BLaER1 (cell line): ENCODE data around the gene POLK.

Experiments
- H3K27ac ChIP-seq: shearing (Covaris generic); formaldehyde crosslinking; 2 replicates; pipeline ENCODE4 v1.8.1; 2022
- H3K27me3 ChIP-seq: shearing (Covaris generic); formaldehyde crosslinking; 2 replicates; pipeline ENCODE4 v1.8.1; 2022
- H3K36me3 ChIP-seq: shearing (Covaris generic); formaldehyde crosslinking; 2 replicates; pipeline ENCODE4 v1.8.1; 2022
- H3K4me1 ChIP-seq: shearing (Covaris generic); formaldehyde crosslinking; 2 replicates; pipeline ENCODE4 v1.8.1; 2022
- H3K4me2 ChIP-seq: shearing (Covaris generic); formaldehyde crosslinking; 2 replicates; pipeline ENCODE4 v1.8.1; 2022
- H3K4me3 ChIP-seq: shearing (Covaris generic); formaldehyde crosslinking; 2 replicates; pipeline ENCODE4 v1.8.1; 2022
- H3K9ac ChIP-seq: shearing (Covaris generic); formaldehyde crosslinking; 2 replicates; pipeline ENCODE4 v1.8.1; 2022
- H3K9me3 ChIP-seq: shearing (Covaris generic); formaldehyde crosslinking; 2 replicates; pipeline ENCODE4 v1.8.1; 2022
- H4K20me1 ChIP-seq: shearing (Covaris generic); formaldehyde crosslinking; 2 replicates; pipeline ENCODE4 v1.8.1; 2022
- Cebpa-rat ChIP-seq: shearing (Covaris generic); IDR thresholded peaks from 2 replicates; pipeline ENCODE4 v1.8.1; 2022

POLK gene

DNA sequence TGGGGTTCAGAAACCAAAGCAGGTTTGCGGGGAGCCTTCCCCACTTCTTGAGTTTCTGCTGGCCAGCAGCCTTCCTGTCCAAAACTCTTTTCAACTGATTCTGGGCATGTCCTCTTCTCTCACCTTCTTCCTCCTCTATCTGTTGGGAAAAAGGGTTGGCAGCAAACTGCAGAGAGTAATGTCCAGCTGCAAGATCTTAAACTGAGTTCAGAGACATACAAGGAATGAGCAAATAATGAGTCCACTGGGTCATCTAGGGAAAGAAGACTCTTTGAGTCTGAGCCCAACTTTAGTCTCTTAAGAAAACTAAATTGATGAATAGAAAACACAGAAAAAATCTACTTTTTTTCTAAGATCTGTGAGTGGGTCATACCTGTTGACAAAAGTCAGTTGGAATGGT lies 116.1 kb downstream of the POLK start:
- Histone ChIP-seq H3K9me3 (no peaks in the 10 kb centered on the region), H3K36me3 (no peaks in the 10 kb centered on the region), H3K4me1 (no peaks in the 10 kb centered on the region), H3K4me3 (no peak overlapping the region), H3K27ac (no peak overlapping the region), H3K27me3 (no peaks in the 10 kb centered on the region), H3K4me2 (no peak overlapping the region), H3K9ac (no peak overlapping the region), H4K20me1 (no peaks in the 10 kb centered on the region)
- TF ChIP-seq Cebpa-rat, result no peak

DNA sequence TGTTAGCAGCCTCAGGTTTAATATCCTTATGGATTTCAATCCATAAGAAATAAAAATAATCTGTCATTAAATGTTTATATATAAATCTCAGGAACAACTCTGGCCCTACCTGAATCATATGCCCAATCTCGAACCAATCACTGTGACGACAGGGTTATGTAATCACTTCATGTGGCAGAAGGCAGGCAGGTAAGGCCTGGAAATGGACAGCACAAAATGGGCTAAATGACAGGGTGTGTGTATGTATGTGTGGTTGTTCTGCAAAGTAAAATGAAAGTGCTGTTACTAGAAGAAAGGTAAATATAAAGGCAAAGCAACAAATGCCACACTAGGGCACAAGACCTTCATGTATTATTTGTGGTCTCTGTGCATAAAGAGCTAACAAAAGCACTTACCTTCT lies 119.2 kb downstream of the POLK start:
- no peaks in the 10 kb centered on the region for H3K9me3 ChIP-seq
- no peaks in the 10 kb centered on the region for H3K27me3 ChIP-seq
- H4K20me1 ChIP-seq, result no peaks in the 10 kb centered on the region
- H3K9ac ChIP-seq, result no peak overlapping the region
- H3K4me3 ChIP-seq, result no peak overlapping the region
- H3K4me2 ChIP-seq, result no peak overlapping the region
- H3K27ac ChIP-seq, result no peak overlapping the region
- H3K36me3 ChIP-seq, result no peaks in the 10 kb centered on the region
- TF ChIP-seq Cebpa-rat, result no peak
- H3K4me1 ChIP-seq, result no peaks in the 10 kb centered on the region

- Histone ChIP-seq H3K27me3 (no peaks in the 10 kb centered on the region), H3K4me2 (no peak overlapping the region), H3K4me3 (no peak overlapping the region), H4K20me1 (no peaks in the 10 kb centered on the region), H3K9me3 (no peaks in the 10 kb centered on the region), H3K36me3 (no peaks in the 10 kb centered on the region), H3K27ac (no peak overlapping the region), H3K4me1 (no peaks in the 10 kb centered on the region), H3K9ac (no peak overlapping the region)
- TF ChIP-seq Cebpa-rat, result no peak
Observed at GRCh38 chr5:75632321-75632720, 120.6 kb downstream of the POLK start.

DNA sequence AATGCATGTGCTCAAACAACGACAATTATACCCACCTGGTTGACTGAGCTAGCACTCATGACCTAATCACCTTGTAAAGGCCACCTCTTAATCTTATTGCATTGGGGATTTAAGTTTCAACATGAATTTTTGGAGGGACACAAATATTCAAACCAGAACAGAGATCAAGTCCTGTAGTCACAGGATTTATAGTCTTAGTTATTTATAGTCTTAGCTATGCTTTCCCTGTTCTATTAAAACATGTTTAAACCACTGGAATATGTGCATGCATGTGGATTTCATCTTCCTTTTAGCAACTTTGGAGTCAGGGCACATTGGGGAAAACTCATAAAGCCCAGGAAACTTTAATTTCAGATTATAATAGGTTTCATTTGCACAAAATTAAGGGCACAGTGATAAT lies 126.3 kb downstream of the POLK start:
- no peaks in the 10 kb centered on the region for H3K27me3 ChIP-seq
- no peaks in the 10 kb centered on the region for H3K36me3 ChIP-seq
- H3K4me1 ChIP-seq, result no peaks in the 10 kb centered on the region
- no peak overlapping the region for H3K4me2 ChIP-seq
- H3K27ac ChIP-seq, result no peak overlapping the region
- TF ChIP-seq Cebpa-rat, result no peak
- no peaks in the 10 kb centered on the region for H4K20me1 ChIP-seq
- no peaks in the 10 kb centered on the region for H3K9me3 ChIP-seq
- no peak overlapping the region for H3K4me3 ChIP-seq
- H3K9ac ChIP-seq, result no peak overlapping the region

- H3K4me2 ChIP-seq, result no peak overlapping the region
- H3K9ac ChIP-seq, result no peak overlapping the region
- H3K9me3 ChIP-seq, result no peaks in the 10 kb centered on the region
- no peak for TF ChIP-seq Cebpa-rat
- no peak overlapping the region for H3K27ac ChIP-seq
- no peaks in the 10 kb centered on the region for H4K20me1 ChIP-seq
- no peaks in the 10 kb centered on the region for H3K36me3 ChIP-seq
- H3K27me3 ChIP-seq, result no peaks in the 10 kb centered on the region
- H3K4me1 ChIP-seq, result no peaks in the 10 kb centered on the region
- no peak overlapping the region for H3K4me3 ChIP-seq
Observed at GRCh38 chr5:75639535-75640311, 128.0 kb downstream of the POLK start.

GRCh38 chr5:75640395-75640794 lies 128.7 kb downstream of the POLK start:
- Histone ChIP-seq H3K9ac (no peak overlapping the region), H3K27ac (no peak overlapping the region), H3K4me3 (no peak overlapping the region), H3K27me3 (no peaks in the 10 kb centered on the region), H3K4me1 (no peaks in the 10 kb centered on the region), H3K4me2 (no peak overlapping the region), H3K36me3 (no peaks in the 10 kb centered on the region), H4K20me1 (no peaks in the 10 kb centered on the region), H3K9me3 (no peaks in the 10 kb centered on the region)
- TF ChIP-seq Cebpa-rat, result no peak

DNA sequence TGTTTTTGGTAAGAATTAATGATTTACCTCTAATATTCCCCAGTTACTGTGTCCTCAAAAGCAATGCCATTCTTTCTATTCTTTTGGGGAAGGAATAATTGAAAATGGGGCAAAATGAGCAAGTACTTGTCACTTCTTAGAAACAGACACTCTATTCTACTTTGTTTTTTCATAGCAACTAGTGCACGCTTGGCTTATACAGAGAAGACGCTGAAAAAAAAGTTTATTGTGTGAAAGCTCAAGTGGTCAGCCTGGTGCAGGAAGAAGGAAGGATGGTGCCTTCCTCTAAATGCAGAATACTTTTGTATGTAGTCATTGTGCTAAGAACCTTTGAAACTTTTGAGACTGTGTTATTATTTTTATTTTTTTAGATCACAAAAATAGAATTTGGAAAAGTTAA lies 129.1 kb downstream of the POLK start:
- Histone ChIP-seq H3K4me2 (no peak overlapping the region), H4K20me1 (no peaks in the 10 kb centered on the region), H3K9ac (no peak overlapping the region), H3K27ac (no peak overlapping the region), H3K36me3 (no peaks in the 10 kb centered on the region), H3K4me1 (no peaks in the 10 kb centered on the region), H3K27me3 (no peaks in the 10 kb centered on the region), H3K4me3 (no peak overlapping the region), H3K9me3 (no peaks in the 10 kb centered on the region)
- TF ChIP-seq Cebpa-rat, result no peak

- Histone ChIP-seq H4K20me1 (no peaks in the 10 kb centered on the region), H3K27ac (no peak overlapping the region), H3K4me2 (no peak overlapping the region), H3K36me3 (no peaks in the 10 kb centered on the region), H3K27me3 (no peaks in the 10 kb centered on the region), H3K9me3 (no peaks in the 10 kb centered on the region), H3K4me1 (no peaks in the 10 kb centered on the region), H3K9ac (no peak overlapping the region), H3K4me3 (no peak overlapping the region)
- TF ChIP-seq Cebpa-rat, result no peak
Observed at GRCh38 chr5:75648712-75649111, 137.0 kb downstream of the POLK start.
